ENCODE measurements around the gene GPR137B.
"Not testable (repeated sequence)": the region's sequence is repeated elsewhere in the genome, so short reads cannot be mapped to it uniquely, and the experiment has no call there.

Gene GPR137B

DNA sequence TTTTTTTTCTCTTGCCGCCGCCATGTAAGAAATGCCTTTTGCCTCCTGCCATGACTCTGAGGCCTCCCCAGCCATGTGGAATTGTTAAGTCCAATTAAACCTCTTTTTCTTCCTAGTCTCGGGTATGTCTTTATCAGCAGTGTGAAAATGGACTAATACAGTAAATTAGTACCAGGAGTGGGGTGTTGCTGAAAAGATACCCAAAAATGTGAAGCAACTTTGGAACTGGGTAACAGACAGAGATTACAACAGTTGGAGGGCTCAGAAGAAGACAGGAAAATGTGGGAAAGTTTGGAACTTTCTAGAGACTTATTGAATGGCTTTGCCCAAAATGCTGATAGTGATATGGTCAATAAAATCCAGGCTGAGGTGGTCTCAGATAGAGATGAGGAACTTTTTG lies 19.4 kb downstream of the GPR137B start:
- not testable (repeated sequence) for DNase-seq

DNA sequence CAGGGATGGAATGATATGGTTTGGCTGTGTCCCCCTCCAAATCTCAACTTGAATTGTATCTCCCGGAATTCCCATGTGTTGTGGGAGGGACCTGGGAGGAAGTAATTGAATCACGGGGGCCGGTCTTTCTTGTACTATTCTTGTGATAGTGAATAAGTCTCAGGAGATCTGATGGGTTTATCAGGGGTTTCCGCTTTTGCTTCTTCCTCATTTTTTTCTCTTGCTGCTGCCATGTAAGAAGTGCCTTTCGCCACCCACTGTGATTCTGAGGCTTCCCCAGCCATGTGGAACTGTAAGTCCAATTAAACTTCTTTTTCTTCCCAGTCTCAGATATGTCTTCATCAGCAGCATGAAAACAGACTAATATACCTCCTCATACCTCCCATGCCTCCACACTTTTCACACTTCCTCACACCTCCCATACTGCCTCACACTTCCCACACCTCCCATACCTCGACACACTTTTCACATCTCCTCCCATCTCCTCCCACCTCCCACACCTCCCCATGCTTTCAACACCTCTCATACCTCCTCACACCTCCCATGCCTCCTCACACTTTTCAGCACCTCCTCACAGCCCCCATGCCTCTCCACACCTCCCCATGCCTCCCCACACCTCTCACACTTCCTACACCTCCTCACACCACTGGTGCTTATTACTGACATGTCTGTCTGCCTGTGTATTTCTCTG lies 21.3 kb downstream of the GPR137B start:
- peak; percentile 39 to 69 (median 64) for DNase-seq

DNA sequence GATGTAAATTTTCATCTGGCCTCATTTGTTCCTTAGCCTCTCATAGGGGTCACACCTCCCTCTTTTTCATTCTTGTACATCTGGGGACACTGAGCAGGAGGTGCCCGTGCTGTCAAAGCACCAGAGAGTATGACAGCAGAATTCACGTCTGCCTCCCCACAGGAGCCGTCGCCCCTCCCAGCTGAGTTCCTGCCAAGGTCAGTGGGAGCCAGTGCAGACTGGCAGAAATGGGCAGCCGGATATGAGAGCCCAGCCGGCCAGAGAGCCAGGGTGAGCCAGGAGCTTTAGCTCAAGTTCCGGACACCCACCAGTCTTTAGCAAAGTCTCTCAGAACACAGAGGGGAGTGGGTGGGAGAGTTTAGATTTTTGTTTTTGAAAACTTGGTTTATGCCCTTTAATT lies 21.9 kb downstream of the GPR137B start:
- DNase-seq = no peak

DNA sequence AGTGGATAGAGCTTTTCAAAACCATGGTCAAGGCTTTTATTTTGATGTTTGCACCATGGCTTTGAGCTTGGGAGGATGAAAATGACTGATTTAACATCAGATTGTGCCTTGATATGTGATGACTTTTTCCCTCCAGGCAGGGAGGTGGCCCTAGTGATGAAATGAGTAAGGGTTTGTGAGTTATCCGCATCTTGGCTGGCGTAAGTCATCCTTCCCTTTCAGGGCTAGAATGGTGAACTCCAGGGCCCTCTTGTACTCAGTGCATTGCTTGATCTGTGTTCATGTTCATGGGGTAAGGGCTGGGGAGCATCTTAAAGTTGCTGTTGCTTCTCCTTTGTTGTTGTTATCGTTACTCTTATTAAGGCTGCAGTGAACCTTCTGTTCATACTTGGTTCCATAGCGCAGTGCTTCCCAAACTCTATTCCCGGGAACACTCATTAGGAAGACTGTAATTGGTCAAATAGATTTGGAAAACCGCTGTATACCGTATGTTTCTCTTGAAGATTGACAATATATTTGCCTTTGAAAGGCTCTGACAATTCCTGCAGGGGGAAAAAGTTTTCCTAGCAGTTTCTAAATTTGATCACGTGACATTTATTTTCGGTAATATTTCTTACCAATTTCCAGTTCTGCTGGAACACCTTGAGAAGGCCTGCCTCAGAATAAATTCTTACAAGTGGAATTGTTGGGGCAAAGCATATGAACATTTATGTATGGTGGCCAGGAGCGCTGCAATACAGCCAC lies 23.1 kb downstream of the GPR137B start:
- DNase-seq = no peak

DNA sequence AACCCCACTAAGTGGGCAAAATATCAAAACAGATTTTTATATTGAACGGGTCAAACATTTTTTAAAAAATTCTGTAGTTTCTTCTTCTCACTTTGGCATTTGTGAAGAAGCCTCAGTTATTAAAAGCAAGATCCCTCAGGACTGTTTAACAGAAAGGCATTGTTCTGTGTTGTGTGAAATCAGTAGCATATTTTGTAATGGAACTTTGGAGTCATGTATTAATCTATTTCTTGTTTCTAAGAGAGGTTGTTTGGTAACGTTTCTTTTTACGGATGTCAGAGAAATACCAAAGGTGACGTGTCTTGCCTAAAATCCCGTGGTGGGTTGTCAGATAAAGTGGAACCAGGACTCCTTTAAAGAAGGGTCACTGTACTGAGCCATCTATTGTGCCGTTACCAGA lies 23.7 kb downstream of the GPR137B start:
- DNase-seq = no peak

DNA sequence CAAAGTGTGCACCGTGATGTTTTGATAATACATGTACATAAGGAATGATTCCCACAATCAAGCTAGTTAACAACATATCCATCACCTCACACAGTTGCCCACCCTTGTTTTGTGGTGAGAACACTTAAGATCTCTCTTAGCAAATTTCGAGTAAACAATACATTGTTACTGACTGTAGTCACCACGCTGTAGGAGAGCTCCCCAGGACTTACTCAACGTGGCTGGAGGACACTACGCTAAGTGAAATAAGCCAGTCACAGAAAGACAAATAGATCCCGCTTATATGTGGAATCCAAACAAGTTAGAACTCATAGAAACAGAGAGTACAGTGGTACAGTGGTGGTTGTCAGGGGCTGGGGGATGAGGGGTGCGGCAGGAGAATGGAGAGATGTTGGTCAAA lies 24.8 kb downstream of the GPR137B start:
- no peak for DNase-seq

DNA sequence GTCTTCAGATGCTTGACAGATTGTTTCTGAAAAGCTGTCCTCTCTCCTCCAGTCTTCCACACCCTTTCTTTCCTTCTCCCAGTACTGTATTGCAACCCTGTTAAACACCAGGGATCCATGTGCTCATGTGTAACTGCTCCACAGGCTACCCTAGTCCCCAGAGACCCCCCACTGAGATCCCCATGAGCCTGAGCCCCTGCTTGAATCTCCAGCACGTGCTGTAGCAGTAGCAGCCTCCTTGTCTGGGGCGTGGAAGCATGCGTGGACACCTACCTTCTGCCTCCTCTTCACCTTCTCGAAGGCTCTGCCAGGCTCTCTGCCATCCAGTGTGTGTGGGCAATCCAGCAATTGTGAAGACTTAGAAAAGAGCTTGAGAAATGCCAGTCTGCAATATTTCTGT lies 25.2 kb downstream of the GPR137B start:
- DNase-seq = no peak

DNA sequence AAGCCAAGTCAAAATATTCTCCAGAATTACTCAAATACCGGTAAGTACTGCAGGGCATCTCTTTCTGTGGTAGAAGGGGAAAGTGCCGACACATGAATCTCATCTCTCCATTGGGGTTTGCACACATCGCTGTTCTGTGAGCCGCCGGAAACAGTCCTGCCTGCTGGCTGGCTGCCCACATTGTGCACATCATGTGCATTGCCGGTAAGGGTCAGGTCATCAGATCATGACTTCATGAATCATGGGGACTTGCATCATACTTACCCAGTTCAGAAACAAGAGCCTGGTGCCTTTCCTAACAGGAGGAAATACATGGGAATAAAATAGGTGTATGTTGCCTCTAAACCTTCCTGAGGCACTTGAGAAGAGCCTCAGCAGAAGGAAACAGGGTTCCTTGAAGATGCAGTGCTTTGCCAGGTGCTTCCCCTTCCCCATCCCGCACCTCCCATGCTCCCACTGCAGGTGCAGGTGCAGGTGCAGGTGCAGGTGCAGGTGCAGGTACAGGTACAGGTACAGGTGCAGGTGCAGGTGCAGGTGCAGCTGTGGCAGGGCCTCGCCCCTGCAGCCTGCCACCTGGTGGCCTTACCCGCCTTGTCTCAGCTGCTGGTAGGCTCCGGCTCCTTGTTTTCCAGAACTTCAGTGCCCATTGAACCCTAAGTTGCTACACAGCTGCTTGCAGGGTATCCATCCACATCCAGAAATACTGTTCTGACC lies 26.5 kb downstream of the GPR137B start:
- peak; percentile 91 to 96 (median 94) for DNase-seq

DNA sequence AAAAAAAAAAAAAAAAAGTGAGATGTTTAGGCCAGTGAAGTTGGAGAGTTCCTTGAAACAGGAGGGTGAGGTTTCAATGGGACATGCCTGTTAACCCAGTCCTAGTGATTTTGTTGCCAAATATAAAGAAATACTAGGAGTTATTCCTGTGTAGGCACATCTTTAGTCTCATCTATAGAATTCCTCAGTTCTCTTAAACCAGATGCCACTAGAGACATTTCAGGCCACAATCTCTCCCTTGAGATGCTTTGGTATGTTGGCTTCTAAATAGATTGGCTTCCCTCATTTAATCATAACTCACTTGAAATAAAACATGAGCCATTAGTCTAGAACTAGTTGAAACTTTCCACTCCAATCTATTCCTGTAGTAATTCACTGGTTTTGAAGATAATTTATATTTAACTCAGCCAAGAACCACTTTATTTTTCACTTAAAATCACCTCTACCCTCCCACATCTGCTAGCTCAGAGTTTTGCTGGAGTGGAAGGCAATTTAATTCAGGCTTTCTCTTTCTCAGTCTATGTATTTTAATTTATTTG lies 29.8 kb downstream of the GPR137B start:
- DNase-seq = no peak

DNA sequence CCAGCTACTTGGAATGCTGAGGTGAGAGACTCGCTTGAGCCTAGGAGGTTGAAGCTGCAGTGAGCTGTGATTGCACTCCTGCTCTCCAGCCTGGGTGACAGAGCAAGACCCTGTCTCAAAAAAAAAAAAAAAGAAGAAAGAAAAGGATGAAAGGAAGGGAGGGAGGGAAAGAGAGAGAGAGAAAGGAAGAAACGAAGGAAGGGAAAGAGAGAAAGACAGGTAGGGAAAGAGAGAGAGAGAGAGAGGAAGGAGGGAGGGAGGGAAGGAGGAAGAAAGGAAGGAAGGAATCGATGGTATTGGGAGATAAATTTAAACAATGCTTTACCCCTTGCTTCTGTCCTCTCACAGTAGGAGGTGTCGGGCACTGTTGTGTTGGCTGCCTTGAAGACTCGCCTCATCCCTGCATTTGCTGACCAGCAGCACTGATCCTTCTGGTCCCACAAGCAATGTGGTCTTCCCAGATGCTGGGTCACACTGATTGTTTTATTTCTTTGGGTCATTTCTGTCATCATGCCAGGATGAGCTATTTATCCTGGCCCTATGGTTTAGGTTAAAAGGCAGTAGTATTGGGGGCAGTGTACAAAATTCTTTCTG lies 30.9 kb downstream of the GPR137B start:
- no peak for DNase-seq

DNA sequence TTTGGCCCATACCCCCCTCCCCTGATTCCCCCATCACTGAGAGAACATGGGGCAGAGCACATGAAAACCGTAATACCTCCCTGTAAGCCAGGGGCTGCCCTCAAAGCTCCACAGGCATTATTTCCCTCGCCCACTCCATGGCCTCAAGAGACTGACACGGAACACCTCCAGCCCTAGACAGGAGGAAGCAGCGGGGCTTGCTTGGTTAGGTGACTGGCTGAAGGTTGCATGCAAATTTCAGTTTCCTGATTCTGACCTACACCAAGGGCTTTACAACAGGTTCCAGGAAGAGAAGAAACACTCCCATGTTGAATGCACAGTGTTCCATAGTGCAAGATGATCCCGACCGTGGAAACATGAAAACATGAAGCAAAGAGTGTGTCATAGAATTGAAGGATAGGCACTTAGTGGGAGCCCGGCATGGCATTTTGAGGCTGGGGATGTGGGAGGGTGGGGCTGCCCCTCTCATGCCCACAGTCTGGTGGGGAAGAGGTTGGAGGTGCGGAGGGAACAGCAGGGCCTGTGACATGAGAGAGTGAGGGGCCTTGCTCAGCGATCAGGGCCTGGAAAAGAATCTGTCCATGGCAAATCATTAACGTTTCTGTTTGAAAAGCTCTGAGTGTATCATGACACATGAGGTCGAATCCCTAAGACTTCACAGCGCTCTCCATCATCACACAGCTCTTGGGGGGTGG lies 33.5 kb downstream of the GPR137B start:
- DNase-seq = no peak

DNA sequence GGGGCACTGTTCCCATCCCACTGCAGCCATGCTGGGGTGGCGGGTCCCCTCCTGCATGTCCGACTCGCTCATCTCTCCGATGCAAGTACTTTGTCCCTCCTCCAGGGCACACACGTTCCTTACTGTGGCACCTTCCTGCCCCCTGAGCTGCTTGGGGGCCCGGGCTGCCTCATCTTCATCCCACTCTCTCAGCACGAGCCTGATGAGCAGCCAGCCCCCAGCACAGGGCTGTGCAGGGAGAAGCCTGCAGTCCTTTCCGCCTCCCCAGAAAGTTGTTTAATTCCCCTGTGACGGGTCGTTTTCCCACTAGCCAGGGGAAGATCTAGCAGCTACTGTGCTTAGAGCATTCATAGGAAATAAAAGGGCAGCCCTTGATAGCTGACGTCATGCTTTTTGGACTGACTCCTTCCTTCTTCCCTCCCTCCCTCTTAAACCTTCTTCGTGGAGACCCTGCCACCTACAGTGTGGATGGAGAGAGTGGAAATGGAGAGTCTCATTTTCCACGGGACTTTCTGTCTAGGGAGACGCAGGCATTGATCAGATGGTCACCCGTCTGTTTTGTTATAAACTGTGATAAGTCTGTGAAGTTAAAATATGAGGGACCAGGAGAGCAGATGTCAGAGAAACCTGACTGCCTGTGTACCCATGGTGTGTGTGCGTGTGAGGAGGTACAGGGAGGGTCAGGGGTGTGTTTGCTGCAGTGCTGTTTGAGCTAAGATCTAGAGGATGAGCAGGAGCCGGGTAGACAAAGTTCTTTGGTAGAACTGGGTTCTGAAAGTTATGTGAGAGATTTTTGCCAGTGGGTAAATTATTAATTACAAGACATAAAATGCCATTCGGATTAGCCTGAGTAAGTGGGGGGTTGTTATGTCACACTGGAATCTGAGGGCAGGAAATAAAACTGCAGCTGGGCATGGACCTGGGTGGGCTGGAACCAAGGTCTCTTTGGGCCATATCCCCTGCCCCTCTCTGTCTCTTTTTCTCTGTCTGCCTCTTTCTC lies 34.3 kb downstream of the GPR137B start:
- DNase-seq = no peak

DNA sequence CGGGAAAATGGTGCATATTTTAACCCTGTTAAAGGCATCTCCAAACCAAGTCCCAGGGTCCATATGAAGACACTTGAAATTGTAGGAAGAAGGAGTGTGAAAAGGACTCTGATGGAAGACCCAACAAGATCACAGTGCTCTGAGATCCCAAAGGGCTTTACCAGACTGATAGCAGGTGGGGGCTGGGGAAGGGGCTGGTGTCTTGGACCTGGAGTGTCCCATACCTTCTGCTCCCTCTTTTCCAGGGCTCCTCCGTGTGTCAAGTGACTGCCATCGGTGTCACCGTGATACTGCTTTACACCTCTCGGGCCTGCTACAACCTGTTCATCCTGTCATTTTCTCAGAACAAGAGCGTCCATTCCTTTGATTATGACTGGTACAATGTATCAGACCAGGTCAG lies 37.3 kb downstream of the GPR137B start:
- DNase-seq = no peak

DNA sequence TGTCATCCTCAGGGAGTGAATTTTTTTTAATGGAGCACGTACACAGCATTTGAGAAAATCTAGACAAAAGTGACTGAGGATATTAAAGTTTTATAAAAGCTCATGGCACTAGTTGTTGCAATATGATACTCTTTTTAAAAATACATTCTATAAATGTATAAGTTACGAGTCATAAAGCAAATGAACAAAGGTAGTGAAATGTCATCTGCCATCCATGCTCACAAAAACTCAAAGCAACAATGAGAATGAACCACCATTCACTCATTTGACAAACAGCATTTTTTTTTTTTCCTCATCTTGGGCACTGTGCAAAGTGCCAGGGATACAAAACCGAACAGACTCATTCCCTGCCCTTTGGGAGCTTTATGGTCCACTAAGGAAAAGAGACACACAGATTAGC lies 38.7 kb downstream of the GPR137B start:
- no peak for DNase-seq

DNA sequence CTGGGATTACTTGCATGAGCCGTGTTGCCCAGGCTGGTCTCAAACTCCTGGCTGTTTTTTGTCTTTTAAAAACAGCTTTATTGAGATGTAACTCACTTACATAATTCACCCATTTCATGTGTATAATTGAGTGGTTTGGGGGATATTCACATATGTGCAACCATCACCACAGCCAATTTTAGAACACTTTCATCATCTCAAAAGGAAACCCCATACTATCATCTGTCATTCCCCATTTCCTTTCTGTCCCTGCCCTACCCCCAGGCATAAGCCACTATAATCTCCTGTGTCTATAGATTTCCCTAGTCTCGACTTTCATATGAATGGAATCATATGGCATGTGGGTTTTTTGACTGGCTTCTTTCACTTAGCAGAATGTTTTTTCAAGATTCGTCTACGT lies 43.3 kb downstream of the GPR137B start:
- DNase-seq = no peak

DNA sequence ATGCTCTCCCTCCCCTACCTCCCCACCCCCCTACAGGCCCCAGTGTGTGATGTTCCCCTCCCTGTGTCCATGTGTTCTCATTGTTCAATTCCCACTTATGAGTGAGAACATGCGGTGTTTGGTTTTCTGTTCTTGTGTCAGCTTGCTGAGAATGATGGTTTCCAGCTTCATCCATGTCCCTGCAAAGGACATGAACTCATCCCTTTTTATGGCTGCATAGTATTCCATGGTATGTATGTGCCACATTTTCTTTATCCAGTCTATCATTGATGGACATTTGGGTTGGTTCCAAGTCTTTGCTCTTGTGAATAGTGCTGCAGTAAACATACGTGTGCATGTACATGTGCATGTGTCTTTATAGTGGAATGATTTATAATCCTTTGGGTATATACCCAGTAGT lies 44.1 kb downstream of the GPR137B start:
- not testable (repeated sequence) for DNase-seq

DNA sequence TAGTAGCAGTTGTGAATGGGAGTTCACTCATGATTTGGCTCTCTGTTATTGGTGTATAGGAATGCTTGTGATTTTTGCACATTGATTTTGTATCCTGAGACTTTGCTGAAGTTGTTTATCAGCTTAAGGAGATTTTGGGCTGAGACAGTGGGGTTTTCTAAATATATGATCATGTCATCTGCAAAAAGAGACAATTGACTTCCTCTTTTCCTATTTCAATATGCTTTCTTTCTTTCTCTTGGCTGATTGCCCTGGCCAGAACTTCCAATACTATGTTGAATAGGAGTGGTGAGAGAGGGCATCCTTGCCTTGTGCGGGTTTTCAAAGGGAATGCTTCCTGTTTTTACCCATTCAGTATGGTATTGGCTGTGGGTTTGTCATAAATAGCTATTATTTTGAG lies 45.7 kb downstream of the GPR137B start:
- peak in 2 of 4 experiments; percentile 13 to 19 for DNase-seq

DNA sequence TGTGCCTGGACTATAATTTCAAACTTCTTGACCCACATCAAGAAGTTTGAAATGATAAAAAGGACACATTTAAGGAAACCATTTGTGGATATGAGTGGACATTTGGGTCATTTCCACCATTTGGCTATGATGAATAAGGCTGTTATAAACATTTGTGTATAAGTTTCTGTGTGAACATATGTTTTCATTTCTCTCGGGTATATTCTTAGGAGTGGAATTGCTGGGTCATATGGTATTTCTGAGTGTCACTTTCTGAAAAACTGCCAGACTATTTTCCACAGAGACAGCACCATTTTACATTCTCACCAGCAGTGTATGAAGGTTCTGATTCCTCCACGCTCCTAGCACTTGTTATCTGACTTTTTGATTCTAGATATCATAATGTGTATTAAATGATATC lies 50.8 kb downstream of the GPR137B start:
- no peak for DNase-seq

DNA sequence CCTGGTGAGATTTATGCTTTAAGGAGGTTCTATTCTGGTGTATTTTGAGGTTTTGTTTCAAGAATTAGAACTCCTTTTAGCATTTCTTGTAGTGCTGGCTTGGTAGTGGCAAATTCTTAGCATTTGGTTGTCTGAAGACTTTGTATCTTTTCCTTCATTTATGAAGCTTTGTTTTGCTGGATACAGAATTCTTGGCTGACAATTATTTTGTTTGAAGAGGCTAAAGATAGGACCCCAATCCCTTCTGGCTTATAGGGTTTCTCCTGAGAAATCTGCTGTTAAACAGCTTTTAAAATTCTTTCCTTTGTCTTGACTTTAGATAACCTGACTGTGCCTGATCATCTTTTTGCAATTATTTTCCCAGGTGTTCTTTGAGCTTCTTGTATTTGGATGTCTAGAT lies 58.6 kb downstream of the GPR137B start:
- DNase-seq = no peak

DNA sequence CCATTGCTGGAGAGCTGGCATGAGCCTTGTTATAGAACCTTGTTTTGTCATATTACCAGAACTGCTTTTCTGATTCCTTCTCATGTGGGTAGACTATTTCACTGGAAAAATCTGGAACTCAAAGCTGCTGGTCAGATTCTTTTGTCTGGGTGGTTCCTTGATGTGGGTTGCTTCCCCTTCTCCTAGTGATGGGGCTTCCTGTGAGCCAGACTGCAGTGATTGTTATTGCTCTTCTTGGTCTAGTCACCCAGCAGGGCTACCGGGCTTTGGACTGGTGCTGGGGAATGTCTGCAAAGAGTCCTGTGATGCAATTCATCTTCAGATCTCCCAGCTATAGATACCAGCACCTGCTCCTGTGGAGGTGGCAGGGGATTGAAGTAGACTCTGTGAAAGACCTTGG lies 59.4 kb downstream of the GPR137B start:
- DNase-seq = peak; percentile 35 to 64 (median 56)

DNA sequence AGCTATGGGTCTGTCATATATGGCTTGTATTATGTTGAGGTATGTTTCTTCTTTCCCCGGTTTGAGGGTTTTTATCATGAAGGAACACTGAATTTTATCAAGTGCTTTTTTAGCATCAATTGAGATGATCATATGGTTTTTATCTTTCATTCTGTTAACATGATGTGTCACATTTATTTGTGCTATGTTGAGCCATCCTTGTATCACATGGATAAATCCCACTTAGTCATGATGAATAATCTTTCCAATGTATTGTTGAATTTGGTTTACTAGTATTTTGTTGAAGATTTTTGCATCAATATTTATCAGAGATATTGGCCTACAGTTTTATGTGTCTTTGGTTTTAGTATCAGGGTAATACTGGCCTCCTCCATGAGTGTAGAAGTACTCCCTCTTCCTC lies 61.7 kb downstream of the GPR137B start:
- peak in 1 of 4 experiments; percentile 32 for DNase-seq

All from suppressor macrophage (primary cell).